Duodenal mucosa (tissue), 2 donors: Measurements from ENCODE around the gene CADM1.

Experiments
- H3K27ac ChIP-seq: one replicate; pipeline ENCODE4 v1.7.0; 2013; ENCODE audit warnings: low read depth, low read length
- H3K27me3 ChIP-seq, 2 donors: one replicate each; pipeline ENCODE4 v1.7.0; 2013; ENCODE audit warnings: low read length in 2 of 2, control low read depth in 1 of 2; ENCODE audit not compliant: insufficient read depth in 2 of 2, control insufficient read depth in 1 of 2
- H3K36me3 ChIP-seq, 2 donors: one replicate each; pipeline ENCODE4 v1.7.0; 2013; ENCODE audit warnings: low read length in 2 of 2, control low read depth in 1 of 2; ENCODE audit not compliant: insufficient read depth in 2 of 2, control insufficient read depth in 1 of 2
- H3K4me1 ChIP-seq, 2 donors: one replicate each; pipeline ENCODE4 v1.7.0; 2013; ENCODE audit warnings: low read length in 2 of 2, control low read depth in 1 of 2; ENCODE audit not compliant: insufficient read depth in 2 of 2, control insufficient read depth in 1 of 2
- H3K4me3 ChIP-seq, 2 donors: one replicate each; pipeline ENCODE4 v1.7.0; 2013; ENCODE audit warnings: low read length in 2 of 2, low read depth in 1 of 2
- H3K9ac ChIP-seq, 2 donors: one replicate each; pipeline ENCODE4 v1.7.0; 2013; ENCODE audit warnings: low read length in 2 of 2, low read depth in 1 of 2
- H3K9me3 ChIP-seq, 2 donors: one replicate each; pipeline ENCODE4 v1.7.0; 2013; ENCODE audit warnings: low read length in 2 of 2, control low read depth in 1 of 2; ENCODE audit not compliant: control insufficient read depth in 1 of 2

Gene CADM1

DNA sequence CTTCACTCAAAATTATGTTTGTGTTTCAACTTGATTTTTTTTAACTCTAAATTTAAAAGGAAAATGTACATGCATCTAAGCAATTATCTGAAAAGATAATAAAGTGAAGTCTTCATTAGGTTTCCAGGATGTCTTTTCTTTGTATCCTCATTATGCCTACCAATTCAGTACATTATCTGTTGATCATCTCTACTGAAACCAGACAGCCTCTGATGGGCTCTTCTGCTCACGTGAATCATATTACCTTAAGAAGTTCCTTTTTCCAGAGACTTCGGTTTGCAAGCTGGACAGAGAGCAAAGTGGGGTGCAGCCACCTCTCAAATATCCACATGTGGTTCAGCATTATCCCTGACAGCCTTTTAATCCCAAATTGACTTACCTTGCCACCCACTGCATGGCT, 158.4 kb downstream of the CADM1 start:
- no peaks in the 10 kb centered on the region for H3K27me3 ChIP-seq

DNA sequence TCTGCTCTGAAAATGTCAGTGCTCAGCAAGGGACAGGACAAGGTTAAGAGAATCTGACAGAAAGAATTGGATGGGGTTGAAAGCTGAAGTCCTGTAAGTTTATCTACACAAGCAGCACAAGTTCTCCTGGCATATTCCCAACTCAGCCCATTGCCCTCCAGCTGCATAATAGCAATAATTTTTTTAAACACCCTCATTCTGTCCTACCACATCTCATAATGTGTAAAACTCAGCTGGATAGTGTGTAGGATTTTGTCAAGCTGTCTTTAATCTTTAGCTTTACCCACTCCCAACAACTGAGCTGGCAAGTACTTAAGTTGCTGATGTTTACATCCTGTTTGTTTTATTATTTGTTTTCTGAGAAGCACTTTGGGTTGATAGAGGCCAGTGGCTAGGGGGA, 158.9 kb downstream of the CADM1 start:
- H3K27me3 ChIP-seq = no peaks in the 10 kb centered on the region
- no peak overlapping the region for H3K4me3 ChIP-seq
- no peaks in the 10 kb centered on the region for H3K9me3 ChIP-seq
- no peak overlapping the region for H3K9ac ChIP-seq
- H3K27ac ChIP-seq = no peak overlapping the region
- H3K4me1 ChIP-seq = no peaks in the 10 kb centered on the region
- no peaks in the 10 kb centered on the region for H3K36me3 ChIP-seq

More for the DNA sequence above, 158.4 kb downstream of the CADM1 start:
- no peaks in the 10 kb centered on the region for H3K4me1 ChIP-seq
- H3K9ac ChIP-seq = no peak overlapping the region
- no peaks in the 10 kb centered on the region for H3K36me3 ChIP-seq
- H3K4me3 ChIP-seq = no peak overlapping the region
- no peaks in the 10 kb centered on the region for H3K9me3 ChIP-seq
- H3K27ac ChIP-seq = no peak overlapping the region

DNA sequence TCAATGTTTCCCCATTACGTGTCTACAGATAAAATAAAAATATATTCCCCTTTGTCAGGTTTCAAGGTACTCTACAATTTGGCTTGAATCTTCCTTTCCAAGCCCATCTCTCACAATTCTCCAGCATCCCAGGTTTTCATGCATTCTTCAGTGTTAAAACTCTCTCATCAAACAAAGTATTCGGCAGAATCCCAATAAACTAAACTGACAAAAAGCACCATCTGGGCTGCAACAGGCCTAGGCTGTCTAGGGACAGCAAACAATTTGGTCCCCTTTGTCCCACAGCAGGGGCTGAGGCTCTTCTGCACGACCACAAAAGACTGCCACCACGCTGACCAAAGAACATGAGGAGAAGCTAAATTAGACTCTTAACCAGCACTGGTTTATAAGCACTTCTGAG, 159.4 kb downstream of the CADM1 start:
- no peak overlapping the region for H3K9ac ChIP-seq
- no peak overlapping the region for H3K4me3 ChIP-seq
- no peak overlapping the region for H3K27ac ChIP-seq
- no peaks in the 10 kb centered on the region for H3K4me1 ChIP-seq
- no peaks in the 10 kb centered on the region for H3K36me3 ChIP-seq
- no peaks in the 10 kb centered on the region for H3K9me3 ChIP-seq
- H3K27me3 ChIP-seq = no peaks in the 10 kb centered on the region

DNA sequence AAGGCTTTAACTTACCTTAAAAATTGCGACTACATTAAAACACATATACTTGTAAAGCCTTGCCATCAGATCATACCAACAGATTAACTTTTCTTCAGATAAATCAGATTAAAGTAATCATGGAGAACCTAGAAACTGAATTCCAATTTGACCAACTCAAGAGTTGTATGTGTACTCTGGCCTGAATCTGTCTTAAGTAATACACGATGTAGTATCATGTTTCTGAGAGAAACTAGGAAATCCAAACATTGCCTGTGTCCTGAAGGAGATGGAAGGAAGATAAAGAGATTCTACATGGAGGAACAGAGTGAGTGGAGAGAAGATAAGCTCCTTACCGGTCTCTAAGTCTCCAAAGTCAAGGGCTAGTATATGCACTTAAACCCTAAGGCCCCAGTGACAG, 162.1 kb downstream of the CADM1 start:
- Histone ChIP-seq H3K9me3 (no peaks in the 10 kb centered on the region), H3K27ac (no peak overlapping the region), H3K4me3 (no peak overlapping the region), H3K36me3 (no peaks in the 10 kb centered on the region), H3K9ac (no peak overlapping the region), H3K27me3 (no peaks in the 10 kb centered on the region), H3K4me1 (no peaks in the 10 kb centered on the region)

DNA sequence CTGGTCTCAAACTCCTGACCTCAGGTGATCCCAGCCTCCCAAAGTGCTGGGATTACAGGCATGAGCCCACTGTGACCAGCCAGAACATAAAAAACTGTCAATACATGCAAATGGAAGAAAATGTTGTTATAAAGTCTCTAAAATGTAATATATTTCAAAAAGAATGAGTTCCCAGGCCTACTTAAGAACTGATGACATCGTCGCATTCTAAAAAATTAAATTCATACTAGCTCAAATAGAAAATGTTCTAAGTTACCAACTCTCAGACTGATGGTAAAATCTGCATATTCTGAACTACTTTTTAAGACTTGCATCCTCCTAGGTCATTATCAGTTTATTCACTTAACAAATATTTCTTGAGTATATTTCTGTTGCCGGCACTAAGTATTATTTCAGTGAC, 163.3 kb downstream of the CADM1 start:
- H3K9me3 ChIP-seq = no peaks in the 10 kb centered on the region
- no peaks in the 10 kb centered on the region for H3K4me1 ChIP-seq

DNA sequence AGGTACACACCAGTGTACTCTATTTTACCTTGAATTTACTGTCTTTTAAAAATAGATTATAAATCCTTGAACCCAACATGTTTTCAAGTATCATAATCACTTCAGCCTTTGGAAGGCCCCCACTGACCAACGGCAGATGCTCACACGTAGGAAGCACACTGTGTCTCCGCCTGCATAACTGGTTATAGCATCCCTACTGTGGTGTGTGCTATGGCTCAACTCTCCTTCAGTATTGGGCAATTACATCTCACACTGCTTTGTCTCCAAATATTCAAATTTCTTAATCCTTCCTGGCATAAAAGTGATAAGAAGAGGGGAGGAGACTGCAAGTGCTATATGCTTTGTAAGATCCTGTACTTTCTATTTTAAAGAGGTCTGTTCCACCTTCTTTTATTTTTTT, 165.7 kb downstream of the CADM1 start:
- H3K27ac ChIP-seq = no peak overlapping the region
- no peaks in the 10 kb centered on the region for H3K9me3 ChIP-seq
- no peaks in the 10 kb centered on the region for H3K36me3 ChIP-seq
- no peak overlapping the region for H3K4me3 ChIP-seq
- no peak overlapping the region for H3K9ac ChIP-seq
- H3K4me1 ChIP-seq = no peaks in the 10 kb centered on the region
- no peaks in the 10 kb centered on the region for H3K27me3 ChIP-seq

More for the DNA sequence above, 163.3 kb downstream of the CADM1 start:
- H3K9ac ChIP-seq = no peak overlapping the region
- no peak overlapping the region for H3K4me3 ChIP-seq
- no peak overlapping the region for H3K27ac ChIP-seq
- no peaks in the 10 kb centered on the region for H3K27me3 ChIP-seq
- H3K36me3 ChIP-seq = no peaks in the 10 kb centered on the region

DNA sequence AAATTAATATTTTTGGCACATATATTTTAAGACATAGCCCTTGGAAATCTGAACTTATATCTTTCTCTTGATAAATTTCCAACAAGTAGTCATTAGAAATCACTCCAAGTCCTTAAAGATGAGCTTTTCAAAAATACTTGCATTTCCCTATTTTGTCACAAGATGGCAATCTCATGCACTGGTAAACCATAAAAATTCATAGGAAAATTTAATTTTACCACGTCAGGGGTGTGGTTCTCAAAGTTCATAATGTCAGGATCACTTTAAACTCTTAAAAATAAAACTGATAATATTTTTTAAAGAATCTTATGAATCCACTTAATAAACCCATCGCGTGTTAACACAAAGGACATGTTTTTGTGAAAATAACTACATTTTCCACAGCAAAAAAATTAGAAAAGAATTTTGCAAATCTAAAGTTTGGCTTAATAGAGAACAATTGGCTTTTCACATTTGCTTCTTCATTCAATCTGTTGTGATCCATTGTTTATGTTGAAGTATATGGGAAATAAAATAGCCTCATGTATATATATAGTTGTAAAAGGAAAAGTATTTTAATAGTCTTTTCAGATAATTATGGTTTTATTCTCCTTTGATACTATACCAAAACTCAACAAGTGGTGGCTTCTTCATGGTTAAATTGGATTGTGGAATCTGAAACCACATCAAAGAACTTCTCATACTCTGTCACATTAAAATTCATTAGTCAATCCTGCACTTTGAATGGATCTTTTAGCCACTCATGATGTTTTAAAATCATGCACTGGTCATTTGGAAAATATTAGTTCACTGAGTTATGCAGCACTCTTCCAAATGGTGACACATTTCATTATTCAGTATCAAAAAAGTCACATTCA, 169.1 kb downstream of the CADM1 start:
- no peaks in the 10 kb centered on the region for H3K4me1 ChIP-seq
- no peaks in the 10 kb centered on the region for H3K36me3 ChIP-seq
- no peak overlapping the region for H3K4me3 ChIP-seq
- no peaks in the 10 kb centered on the region for H3K9me3 ChIP-seq
- no peaks in the 10 kb centered on the region for H3K27me3 ChIP-seq
- H3K27ac ChIP-seq = no peak overlapping the region
- no peak overlapping the region for H3K9ac ChIP-seq

DNA sequence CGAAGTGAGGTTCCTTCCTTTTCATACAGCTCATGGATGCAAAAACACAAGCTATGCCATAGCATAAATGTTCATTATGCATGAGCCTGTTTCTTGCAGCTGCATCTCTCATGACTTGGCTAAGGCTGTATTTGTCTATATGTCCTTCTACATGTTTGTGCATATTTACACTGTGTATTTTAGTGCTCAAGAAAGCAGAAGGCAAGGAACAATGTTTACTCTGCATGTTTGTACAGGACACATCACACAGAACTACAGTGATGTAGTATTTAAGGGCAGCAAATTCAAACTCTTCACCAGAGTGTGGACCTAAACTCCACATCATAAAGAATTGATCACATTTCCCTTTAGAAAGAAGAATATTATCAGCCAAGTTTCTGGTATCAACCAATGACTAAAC, 170.3 kb downstream of the CADM1 start:
- Histone ChIP-seq H3K27me3 (no peaks in the 10 kb centered on the region), H3K4me1 (no peaks in the 10 kb centered on the region), H3K9ac (no peak overlapping the region), H3K4me3 (no peak overlapping the region), H3K9me3 (no peaks in the 10 kb centered on the region), H3K36me3 (no peaks in the 10 kb centered on the region), H3K27ac (no peak overlapping the region)

DNA sequence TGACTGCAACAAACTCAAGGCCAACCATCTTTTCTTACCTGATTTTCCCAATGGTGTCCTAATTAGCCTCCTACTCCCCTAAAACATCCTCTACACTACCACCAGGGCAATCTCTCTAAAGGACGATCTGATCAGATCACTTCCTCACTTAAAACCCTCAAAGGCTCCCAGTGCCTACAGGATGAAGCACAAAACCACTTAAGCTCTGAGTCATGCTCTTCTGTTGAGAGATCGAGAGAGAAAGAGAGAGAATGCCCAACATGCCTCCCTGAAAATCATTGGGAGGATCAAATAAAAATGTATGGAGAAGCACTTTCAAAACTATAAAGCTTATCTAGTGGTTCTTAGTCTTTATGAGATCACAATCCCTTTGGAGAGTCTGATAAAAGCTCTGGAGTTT, 171.1 kb downstream of the CADM1 start:
- Histone ChIP-seq H3K4me1 (no peaks in the 10 kb centered on the region), H3K36me3 (no peaks in the 10 kb centered on the region), H3K4me3 (no peak overlapping the region), H3K27ac (no peak overlapping the region), H3K9ac (no peak overlapping the region), H3K9me3 (no peaks in the 10 kb centered on the region), H3K27me3 (no peaks in the 10 kb centered on the region)

DNA sequence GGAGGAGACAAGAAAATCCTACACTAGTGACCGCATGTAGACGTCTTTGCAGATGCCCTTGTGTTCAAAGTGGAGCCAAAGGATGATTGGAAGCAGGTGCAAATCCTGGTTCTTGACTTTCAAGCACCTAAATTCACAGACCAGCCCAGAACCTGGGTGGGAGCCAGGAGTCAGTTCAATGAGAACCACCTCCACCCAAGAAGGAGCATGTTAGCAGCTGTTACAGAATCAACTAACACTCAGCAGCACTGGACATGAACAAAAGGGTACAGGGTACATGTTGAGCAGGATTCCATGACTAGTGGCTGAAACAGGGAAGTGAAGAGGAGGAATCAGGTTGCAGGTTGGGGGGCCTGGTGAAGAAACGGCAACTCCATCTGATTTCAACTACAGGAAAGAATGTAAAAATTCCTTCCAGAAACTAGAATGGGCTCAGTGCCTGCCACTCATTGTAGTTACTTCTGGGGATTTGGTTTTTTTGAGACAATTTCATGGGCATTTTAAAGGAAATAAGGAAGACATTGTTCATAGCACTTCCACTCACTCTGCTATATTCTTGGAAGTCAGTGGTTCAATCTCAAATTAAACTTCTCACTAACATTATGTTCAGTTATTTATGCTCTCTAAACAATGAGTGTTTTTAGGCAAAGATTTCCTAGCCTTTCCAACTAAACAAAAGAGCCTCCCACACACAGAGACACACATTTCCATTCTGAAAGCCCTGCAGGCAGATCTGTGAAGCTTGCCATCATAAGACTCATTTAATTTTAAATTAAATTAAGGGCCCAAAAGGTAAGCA, 173.3 kb downstream of the CADM1 start:
- H3K9ac ChIP-seq = no peak overlapping the region

More for the DNA sequence above, 173.3 kb downstream of the CADM1 start:
- Histone ChIP-seq H3K4me3 (no peak overlapping the region), H3K4me1 (no peaks in the 10 kb centered on the region), H3K27me3 (no peaks in the 10 kb centered on the region), H3K9me3 (no peaks in the 10 kb centered on the region), H3K36me3 (no peaks in the 10 kb centered on the region), H3K27ac (no peak overlapping the region)
